DMS 273 (cell line): ENCODE measurements around the gene CCR7.

Source experiments
- DNase-seq: peaks from one replicate; lab custom pipeline; 2025; ENCODE audit not compliant: unreplicated experiment; lab: John Stamatoyannopoulos, UW

CCR7 gene, protein sequence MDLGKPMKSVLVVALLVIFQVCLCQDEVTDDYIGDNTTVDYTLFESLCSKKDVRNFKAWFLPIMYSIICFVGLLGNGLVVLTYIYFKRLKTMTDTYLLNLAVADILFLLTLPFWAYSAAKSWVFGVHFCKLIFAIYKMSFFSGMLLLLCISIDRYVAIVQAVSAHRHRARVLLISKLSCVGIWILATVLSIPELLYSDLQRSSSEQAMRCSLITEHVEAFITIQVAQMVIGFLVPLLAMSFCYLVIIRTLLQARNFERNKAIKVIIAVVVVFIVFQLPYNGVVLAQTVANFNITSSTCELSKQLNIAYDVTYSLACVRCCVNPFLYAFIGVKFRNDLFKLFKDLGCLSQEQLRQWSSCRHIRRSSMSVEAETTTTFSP

GRCh38 chr17:40564883-40565768 lies at the start of gene CCR7:
Gene CCR7, minus strand, starts transcription at chr17:40565472. Its CDS starts 63 bp downstream, at chr17:40565409.
- no peak for DNase-seq

GRCh38 chr17:40614431-40615067 lies 49.3 kb upstream of the CCR7 start:
- DNase-seq, result no peak

GRCh38 chr17:40613467-40614154 lies 48.3 kb upstream of the CCR7 start:
- DNase-seq, result no peak

DNA sequence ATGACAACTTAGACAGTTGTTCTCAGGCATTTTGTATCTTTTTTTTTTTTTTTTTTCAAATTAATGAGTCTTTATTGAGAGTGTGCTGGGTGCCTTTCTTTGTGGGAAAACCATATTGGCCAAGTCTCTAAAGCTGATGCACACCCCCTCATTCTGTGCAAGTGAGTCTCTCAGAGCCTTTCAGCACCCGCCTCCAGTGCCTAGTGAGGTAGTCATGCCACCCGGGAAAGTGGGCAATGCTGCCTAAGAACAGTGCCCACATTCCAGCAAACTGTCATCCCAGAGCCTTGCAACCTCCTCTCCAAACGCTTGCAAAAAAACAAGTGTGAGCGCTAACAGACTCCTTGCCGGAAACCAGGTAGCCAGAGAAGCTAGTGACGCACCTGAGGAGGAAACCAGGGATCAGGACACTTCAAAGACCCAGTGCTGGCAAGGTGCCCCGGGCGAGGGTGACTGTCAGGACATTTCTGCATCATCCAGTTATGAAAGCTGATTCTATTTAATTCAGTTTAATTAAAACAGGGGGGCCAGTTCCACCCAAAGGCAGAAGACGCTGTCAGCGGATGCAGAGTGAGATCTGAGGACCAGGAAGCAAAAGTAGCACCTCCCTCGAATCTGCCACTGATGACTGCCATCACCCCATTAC lies 47.5 kb upstream of the CCR7 start:
- DNase-seq, result no peak

DNA sequence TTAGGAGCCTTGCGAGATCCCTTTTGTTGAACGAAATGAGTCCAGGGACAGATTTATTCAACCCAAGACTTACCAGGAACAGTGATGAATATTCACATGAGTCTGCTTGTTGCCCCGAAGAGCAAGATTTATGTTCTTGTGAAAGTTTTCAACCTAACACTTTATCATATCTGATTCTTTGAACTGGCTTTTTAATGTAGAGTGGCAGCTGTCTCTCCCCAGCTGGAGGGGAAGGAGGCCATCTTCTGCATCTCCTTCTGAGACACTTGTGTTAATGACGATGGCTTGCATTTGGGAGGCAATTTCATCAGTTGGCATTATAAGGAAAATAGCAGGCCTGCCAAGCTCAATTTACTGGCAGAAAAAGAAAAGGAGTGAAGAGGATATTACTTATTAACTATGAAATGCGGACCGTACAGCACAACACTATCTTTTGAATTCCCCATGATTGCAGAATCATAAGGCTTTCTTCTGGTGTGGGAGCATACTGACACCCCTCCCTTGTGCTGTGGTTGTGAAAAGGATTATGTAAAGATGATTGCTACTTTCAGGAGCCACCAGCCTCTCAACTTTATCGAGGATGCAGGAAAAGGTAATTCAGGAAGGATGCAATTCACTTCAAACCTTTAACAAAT lies 46.7 kb upstream of the CCR7 start:
- DNase-seq, result no peak

DNA sequence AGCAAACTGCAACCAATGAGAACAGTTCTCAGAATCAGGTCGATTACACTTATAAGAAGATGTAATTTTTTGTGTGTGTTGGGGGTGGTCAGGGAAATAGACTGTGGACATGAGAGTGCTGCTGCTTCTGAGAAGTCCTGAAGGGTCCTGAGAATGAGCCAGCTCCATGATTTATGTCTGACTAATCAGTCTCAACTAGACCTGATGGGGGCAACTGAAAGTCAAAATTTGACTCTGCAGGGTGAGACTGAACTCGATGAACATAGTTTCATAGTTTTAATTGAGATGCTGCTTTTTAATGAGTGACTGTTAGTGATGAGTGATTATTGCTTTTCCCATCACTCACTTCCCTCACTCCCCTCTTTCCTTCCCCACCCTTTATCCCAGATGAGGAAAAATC lies 45.1 kb upstream of the CCR7 start:
- no peak for DNase-seq

DNA sequence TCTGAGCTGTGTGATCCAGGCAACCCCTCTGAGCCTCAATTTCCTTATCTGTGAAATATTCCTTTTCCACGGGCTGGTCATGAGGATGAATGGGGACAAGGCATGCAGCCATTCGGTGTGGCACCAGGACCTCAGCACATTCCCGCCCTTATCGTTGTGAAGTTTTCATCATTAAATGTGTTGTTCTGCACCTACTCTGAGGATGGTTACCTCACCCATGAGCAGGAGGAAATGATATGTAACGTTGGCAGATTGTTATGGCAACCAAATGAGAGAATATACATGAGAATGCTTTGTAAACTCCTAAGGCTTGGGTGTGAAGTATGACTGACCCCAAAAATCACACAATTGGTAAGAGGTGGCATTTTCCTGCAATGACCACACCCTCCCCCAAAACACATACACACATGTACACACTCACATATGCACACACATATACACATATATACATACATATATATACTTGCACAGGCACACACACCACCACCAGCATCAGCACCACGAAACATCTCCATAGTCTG lies 42.8 kb upstream of the CCR7 start:
- no peak for DNase-seq

- no peak for DNase-seq
These were observed 42.4 kb upstream of the CCR7 start for GRCh38 chr17:40607641-40608040.

GRCh38 chr17:40606548-40607353 lies 41.5 kb upstream of the CCR7 start:
- no peak for DNase-seq

- no peak for DNase-seq
These were observed 40.0 kb upstream of the CCR7 start for GRCh38 chr17:40605306-40605705.

DNA sequence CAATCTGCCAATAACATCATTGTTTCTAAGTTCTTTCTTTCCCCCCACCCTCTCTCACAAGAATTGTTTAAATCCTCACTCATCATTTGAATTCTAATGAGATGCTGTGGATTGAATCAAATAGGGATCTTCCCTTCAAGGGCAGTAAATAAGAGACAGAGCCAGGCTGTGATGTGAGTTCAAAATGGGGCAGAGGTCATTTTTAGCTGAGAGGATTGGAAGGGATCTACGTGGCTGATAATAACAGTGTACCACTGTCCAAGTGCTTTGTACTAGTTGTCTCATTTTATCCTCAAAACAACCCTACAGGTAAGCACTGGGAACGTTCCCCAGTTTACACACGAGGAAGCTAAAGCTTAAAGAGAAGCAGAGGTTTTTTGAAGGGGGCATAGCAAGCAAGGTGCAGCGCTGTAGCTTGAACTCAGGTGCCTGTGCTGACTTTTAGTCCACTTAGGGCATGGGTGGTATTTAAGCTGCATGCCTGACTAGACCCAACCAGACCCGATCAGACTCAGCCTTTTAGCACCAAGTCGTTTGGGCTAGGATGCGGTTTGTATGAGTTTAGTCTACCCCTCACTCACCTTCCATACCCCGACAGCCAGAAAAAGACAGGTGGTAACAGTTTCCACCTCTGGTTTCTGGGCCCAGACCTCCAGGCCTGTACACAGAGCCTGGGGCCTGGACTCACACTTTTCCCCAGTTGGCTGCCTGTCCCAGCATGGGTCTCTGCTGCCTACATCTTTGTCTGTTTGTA lies 39.2 kb upstream of the CCR7 start:
- DNase-seq, result no peak

DNA sequence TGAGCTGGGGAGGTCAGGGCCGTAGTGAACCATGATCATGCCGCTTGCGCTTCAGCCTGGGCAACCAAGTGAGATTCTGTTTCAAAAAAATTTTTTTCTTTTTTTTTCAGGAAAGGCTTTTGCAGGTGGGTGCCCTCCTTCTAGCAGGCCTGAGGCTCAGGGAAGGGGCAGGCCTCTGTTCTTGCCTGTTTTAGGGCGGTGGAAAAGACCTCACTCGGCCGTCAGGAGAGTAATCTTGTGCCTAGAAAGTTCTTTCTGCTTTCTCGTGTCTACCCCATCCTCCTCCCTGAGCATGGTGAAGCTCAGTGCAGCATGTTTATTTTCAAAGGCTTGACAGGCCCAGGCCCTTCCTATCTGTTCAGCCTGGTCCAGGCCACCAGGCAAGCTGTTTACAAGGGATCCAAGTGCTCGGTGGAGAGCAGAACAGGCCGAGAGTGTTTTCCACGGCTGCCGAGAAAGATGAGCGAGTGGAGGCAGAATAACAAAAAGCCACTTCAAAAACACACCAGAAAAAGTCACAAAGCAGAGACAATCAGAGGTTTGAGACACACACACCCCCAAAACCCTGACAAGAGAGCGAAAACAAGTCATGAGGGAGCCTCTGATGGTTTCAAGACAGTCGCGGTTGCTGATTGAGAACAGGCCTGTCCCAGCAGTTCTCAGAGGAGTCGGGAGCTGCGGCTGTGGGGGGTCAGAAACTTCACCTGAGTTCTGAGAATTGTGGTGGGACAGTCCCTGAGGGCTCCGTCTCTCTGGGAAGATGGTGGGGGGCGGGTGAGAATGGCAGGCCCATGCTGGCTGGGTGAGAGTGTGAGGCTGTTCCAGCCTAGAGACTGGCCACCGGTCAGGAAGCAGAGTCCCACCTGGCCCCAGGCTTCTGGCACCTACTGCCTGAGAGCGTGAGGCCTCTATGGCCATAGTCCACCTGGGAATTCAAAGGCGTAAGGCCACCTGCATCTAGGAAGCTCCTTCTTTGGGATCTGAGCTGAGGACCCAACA lies 37.5 kb upstream of the CCR7 start:
- DNase-seq, result no peak

DNA sequence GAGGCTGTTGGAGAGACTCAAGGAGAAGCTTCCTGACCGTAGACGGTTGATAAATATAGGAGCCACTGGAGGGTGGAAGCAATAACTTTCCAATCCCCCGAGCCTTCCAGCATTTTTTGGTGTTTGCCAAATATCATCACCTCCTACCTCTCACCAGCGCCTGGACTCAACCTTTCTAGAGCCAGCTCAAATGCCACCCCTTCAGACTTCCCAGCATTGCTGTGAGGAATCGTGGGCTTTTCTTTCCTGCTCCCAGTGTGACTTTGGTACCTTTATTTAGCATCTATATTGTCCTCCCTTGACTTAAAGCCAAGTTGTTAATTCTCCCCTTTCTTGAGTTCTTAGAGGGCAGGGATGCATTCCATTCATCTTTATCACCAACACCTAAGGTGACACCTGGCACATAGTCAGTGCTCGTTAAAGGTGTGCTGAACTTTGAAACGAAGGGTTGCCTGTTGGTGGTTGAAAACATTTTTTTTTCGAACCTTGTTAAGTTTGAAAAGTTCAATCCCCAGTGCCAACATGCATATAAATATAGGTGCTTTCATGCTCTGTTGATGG lies 35.3 kb upstream of the CCR7 start:
- DNase-seq, result no peak

- DNase-seq, result no peak
These were observed 34.1 kb upstream of the CCR7 start for GRCh38 chr17:40599468-40599763.

- no peak for DNase-seq
These were observed 33.6 kb upstream of the CCR7 start for GRCh38 chr17:40598619-40599467.

DNA sequence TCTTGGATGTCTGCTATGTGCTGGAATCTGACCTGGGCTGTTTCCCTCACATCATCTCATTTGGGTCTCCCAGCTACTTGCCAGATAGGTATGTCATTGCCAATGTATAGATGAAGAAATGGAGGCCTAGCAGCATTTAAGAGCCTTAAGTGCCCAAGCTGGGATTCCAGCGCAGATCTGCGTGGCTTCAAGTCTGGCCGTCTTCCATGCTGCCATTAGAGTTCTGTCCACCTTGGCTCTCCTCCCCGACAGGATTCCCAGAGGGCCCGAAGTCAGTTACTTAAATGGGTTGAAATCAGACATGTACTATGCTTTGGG lies 33.0 kb upstream of the CCR7 start:
- DNase-seq, result no peak
